HG03457 (cell line): Measurements from ENCODE around the gene PLCXD1.
"Not testable (repeated sequence)": the region's sequence is repeated elsewhere in the genome, so short reads cannot be mapped to it uniquely, and the experiment has no call there.

ENCODE experiments used
- ATAC-seq: cut with Tn5 transposase; IDR thresholded peaks from one replicate; pipeline ENCODE4 v1.9.1; 2021; ENCODE audit warnings: moderate number of reproducible peaks; ENCODE audit not compliant: unreplicated experiment

Gene PLCXD1

DNA sequence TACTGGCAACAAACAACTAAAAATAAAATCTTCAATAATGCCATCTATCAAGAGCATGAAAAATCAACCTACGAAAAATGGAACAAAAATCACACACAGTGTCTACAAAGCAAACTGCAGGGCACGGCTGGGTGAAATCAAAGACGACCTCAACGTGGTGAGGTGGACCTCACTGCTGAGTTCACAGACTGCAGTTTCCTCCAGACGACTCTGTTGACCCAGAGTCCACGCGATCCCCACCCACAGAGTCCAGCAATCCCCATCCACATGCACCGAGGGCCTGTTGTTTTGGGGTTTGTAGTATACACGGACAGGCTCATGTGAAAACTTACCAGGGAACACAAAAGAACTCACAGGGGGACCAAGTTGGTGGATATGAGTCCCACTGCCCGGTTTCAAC lies 68.5 kb downstream of the PLCXD1 start:
- no peak for ATAC-seq

DNA sequence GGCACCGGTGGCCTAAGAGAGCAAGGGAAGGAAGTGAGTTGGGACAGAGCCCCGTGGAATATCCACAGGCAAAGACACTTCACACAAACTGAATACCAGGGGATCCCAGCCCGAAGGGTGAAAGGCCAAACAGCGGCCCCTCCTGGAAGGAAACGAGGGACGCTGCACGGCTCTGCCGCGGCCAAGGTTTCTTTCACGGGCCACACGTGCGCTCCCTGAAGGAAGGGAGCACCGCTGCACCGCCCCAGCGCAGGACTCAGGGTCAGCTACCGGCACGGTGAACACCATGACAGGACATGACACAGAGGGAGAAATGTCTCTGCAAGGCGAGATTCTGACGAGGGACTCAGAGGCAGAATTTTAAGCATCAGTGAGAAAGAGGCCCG lies 69.0 kb downstream of the PLCXD1 start:
- ATAC-seq: no peak

DNA sequence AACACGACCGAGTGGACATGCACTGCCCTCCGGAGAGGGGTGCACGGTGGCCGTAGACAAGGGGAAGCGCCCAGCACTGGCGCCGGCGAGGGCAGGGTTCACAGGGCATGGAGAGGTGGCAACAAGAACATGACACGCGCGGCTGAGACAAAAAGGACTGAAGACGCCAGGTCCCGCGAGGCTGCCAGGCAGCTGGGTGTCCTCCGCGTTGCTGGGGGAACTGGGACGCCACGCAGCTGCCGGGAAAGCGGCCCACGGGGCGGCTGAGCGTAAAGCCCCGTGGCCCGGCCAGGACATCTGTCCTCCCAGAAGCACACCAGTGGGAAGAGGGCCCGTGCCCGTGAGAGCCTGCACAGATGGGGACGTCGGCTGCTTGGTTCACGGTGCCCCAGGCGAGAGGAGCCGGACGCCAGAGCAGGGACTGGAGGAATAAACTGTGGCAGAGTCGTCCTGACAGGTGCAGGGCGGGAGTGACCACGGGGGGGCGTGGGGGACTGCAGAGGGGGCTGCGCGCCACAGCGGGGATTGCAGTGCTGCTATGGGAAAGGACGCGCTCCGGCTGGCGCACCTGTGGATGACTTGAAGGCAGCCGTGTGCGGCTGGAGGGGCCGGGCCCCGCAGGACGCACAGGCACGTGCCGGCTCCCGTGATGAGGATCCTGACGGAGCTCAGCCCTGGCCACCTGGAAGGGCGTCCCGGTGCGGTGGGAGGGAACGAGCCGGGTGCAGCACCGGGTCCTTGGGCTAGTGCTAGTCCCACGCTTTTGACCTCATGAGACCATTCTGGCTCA lies 69.5 kb downstream of the PLCXD1 start:
- no peak for ATAC-seq

DNA sequence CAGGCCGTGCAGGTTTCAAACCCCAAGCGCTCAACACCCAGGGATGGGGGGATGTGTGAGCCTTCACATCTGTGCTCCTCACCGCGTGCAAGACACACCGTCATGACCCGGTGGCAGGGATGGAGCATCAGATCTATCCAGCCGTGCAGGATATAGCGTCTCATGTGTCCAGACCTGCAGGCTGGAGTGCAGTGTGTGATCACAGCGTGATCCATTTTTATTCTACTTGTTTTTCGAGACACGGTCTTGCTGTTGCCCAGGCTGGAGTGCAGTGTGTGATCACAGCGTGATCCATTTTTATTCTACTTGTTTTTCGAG lies 70.1 kb downstream of the PLCXD1 start:
- not testable (repeated sequence) for ATAC-seq

DNA sequence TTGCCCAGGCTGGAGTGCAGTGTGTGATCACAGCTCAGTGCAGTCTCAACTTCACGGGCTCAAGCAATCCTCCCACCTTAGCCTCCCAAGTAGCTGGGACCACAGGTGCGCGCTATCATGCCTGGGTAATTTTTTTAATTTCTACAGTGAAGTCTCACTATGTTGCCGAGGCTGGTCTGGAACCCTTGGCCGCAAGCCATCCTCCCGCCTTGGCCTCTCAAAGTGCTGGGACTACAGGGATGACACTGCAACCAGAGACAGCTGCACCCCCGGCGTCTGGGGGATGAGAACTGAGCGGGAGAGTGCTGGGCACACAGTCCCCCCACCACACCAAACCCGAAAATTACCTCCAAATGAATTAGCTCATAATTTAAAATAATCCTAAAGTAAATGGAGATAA lies 70.6 kb downstream of the PLCXD1 start:
- ATAC-seq: no peak

DNA sequence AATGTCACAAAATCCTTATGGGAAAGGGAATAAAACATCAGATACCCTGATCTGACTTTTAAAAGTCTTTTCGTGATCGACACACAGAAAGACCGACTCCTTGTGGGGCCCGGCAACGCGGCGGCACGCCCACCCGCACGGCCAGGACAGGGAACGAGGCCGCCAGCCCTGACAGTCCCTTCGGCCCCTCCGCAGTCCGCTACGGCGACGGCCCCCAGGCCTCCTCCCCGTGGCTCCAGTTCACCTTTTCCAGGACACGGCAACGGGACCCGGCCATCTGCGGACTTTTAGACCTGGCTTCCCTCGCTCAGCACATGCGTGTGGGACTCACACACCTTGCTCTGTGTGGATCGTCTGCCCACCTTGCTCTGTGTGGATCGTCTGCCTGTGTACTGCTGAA lies 71.0 kb downstream of the PLCXD1 start:
- ATAC-seq: no peak

DNA sequence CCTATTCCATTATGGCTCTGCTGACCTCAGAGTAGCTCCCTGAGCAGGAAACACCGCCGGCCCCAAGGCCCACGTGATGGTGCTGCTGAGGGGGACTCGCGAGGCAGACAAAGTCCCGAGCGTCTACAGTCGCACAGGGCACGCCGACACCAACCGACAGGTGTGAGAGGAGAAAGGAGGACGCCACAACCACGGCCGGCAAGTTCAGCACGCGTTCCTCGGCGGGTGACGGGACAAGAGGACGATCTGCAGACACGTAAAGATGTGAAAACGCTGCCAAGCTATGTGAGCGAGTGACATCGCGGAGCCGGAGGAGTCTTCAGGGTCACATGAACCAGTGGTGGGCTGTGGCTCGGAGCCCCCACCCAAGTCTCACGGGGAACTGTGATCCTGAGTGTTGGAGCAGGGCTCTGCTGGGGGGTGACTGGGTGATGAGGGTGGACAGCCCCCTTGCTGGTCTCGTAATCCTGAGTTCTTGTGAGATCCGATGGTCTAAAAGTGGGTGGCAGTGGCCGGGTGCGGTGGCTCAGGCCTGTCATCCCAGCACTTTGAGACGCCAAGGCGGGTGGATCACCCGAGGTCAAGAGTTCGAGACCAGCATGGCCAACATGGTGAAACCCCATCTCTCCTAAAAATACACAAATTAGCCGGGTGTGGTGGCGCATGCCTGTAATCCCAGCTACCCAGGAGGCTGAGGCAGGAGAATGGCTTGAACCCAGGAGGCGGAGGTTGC lies 71.6 kb downstream of the PLCXD1 start:
- ATAC-seq: no peak
